ENCODE measurements around the gene PKP2.
"Not testable (repeated sequence)": the region's sequence is repeated elsewhere in the genome, so short reads cannot be mapped to it uniquely, and the experiment has no call there.

The PKP2 gene

DNA sequence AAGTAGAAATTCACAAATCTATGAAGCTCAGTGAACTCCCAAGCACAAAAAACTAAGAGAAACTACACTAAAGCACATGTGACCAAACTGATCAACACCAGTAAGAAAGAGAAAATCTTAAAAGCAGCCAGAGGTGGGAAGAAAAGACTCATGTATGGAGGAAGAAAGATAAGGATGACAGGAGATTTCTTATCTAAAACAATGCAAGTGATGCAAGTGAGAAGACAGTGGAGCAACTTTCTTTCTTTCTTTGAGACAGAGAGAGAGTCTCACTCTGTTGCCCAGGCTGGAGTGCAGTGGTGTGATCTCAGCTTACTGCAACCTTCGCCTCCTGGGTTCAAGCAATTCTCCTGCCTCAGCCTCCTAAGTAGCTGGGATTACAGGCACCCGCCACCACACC, 34.9 kb downstream of the PKP2 start:
- DNase-seq, result not testable (repeated sequence)

DNA sequence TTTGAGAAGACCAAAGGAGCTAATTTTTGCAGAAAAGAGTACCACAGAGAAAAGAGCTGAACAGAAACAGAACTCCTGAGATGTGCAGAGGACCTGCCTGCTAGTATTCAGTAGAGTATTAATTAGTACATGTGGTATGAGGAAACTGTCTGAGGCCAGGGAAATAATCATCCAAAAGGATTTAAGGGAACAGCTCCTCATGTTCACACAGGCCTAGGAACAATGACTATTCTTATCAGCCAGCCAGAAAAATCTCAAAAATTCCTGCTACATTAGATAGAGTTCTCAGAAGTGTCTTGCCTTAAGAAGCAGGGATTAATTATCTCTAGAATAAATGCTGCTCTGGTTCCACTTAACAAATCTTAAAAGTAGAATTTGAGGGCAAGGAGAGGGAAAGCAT, 36.4 kb downstream of the PKP2 start:
- DNase-seq, result no peak

DNA sequence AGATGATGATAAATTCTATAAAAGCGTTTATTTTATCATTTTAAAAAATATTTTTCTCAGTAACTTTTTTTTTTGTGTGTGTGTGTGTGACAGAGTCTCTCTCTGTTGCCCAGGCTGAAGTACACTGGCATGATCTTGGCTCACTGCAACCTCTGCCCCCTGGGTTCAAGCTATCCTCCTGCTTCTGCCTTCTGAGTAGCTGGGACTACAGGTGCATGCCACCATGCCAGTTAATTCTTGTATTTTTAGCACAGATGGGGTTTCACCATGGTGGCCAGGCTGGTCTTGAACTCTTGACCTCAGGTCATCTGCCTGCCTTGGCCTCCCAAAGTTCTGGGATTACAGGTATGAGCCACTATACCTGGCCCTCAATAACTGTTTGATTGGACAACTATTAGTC, 37.2 kb downstream of the PKP2 start:
- no peak for DNase-seq

DNA sequence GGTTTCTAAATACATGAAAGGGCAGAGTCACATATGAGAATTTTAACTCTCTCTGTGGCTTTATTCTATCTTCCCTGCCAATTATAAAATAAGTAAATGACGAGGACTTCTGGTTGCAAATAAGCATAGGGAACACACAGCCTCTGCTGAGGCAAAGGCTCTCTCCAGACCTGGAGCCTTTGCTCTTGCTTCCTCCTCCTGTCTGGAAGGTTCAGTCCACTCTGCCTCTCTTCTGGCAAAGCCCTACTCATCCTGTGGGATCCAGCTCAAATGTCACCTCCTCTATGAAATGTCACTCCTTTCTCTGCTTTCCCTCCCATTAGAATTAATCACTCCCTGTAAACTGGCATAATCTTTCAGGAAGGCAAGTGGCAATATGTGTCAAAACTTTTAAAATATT, 41.9 kb downstream of the PKP2 start:
- no peak for DNase-seq

DNA sequence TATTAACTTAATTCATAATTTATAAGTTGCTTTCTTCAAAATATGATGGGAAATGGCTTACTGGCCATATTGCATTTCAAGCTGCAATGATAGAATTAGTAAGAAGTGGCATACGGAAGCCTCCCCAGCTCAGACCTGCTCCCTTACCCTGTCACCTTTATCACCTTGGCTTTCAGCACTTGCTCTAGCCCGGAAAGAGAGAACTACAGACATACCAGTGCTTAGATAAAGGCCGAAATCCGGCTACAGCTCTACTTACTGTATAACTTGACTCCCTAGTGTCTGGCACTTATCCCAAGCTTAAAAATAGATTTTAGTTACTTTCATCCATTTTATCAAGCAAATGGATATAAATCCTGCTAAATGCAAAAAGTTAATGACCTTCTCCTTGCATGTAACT, 42.5 kb downstream of the PKP2 start:
- no peak for DNase-seq

DNA sequence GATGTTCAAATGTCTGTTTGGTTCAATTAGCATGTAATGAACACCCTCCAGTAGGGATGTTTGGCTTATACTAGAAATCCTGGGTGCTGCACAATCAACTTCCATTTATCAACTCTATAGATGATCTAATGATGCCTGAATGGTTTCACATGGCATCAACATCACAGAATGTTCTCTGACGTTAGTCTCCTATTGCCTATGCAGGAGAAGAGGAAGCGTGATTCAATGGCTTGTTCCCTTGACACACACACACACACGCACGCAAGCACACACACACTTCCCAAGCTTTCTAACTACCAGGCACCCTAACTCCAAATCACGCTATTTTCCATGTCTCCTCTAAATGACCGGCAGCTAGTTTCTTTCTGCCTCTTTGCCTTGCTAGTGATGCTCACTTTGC, 49.3 kb downstream of the PKP2 start:
- DNase-seq, result no peak

DNA sequence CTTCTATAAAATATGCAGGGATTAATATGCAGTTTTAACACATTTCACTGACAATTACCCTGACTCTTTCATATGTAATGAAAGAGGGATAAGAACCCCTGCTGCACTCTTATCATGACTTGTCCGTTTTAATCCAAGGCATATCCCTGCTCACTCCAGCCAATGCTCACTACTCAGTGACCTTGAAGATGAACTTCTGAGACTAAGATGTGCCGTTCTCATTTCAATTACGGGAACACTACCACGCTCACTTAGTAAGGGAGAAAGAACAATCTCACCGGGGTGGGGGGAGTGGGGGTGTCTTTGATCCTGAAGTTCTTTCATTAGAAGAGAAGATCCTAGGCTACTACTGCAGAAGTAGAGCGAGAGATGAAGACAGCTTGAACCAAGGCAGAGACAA, 50.5 kb downstream of the PKP2 start:
- no peak for DNase-seq

DNA sequence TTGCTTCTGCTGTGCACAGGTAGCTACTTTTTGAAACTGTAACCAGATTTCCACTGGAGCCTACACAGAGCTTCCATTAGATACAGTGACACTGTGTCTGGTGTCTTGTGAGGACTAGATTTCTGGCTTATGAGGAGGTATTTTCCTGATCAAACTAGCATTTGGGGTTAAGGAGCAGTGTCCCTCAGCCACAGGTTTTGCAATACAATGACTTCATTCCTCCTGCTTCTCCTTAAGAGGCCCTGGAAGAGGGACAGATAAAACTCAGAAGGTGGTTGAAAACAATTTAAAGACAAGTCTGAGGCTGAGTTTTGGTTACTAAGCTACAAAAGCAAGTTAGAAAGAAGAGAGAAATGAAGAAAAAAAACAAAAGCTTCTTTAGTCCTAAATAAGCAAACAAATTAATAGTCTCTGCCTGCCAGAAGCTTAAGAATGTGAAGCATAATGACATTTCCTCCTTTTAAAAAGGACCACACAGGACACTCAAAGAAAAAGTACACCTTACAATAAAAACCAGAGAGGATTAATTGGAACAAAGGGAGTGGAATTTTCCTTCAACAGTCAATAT, 53.0 kb downstream of the PKP2 start:
- DNase-seq, result no peak

DNA sequence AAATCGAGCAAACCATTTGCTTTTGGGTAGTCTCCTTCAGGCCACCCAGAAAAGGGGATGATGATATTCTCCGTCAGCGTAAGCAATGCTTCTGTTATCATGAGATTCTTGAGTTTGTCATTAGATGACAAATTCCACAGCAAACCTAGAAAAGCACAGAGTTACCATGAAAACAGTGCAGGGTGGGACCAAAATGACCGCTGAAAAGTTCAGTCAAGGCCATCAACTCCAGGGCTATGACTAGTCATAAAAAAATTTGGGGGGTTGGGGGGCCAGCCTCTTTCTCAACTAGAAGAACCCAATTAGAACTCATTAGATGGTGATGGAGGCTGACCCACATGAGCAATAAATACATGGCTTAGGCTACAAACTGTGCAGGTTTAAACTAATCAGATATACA, 55.5 kb downstream of the PKP2 start:
- DNase-seq, result no peak

DNA sequence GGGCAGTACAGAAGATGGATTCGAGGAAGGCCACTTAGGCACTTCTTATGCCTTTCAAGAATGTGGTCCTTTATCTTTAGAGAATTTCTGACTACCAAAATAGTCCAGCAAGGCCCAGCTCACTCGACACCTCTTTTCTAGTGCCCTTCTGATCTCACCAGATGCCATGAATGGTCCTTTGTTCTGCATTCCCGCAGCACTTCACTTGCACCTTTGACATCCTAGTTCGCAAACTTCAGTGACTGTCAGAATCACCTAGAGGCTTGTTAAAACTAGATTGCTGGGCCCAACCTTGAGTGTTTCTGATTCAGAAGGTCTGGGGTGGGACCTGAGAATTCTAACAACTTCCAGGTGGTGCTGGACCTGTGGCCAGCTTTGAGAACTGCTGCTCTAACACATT, 56.7 kb downstream of the PKP2 start:
- no peak for DNase-seq

DNA sequence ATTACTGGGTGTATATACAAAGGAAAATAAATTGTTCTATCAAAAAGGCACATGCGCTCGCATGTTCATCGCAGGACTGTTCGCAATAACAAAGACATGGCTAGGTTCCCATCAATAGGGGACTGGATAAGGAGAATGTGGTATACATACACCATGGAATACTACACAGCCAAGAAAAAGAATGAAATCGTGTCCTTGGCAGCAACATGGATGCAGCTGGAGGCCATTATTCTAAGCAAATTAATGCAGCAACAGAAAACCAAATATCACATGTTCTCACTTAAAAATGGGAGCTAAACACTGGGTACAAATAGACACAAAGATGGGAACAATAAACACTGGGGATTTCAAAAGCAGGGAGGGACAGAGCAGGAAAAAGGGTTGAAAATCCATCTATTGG, 58.6 kb downstream of the PKP2 start:
- DNase-seq, result no peak

DNA sequence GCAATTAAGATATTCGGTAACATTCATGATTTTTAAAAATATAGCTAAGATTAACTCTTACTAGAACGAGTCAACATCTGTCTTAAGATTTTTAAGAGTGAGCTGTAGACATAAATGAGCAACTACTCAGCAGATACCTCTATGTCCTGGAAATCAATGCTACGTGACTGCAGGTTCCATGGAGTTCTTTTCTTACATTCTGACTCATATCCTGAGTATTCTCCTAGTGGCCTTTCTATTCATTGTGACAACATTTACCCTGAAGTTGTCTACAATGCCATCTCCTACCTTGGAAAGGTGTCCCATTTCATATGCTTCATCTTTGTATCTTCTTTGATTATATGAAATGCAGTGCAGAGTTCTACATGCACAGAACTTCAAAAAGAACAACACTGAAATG, 59.9 kb downstream of the PKP2 start:
- no peak for DNase-seq

DNA sequence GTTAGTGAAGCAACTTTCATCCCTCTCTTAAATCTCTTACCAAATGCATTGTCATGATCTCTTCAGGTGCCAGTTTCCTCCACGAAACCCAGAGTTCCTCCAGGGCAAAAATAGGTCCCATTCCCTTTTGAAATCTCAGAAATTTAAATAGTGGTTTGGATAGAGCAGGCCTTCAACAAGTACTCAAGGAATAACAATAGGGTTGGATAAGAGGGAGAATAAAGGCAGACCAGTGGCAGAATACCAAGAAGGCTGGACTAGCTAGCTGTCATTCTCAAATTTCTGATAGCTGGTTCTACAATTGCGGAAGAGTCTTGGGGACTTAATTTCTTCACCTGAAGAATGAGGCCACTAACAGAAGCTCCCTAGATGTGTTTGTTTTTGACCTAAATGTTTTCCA, 62.5 kb downstream of the PKP2 start:
- no peak for DNase-seq

DNA sequence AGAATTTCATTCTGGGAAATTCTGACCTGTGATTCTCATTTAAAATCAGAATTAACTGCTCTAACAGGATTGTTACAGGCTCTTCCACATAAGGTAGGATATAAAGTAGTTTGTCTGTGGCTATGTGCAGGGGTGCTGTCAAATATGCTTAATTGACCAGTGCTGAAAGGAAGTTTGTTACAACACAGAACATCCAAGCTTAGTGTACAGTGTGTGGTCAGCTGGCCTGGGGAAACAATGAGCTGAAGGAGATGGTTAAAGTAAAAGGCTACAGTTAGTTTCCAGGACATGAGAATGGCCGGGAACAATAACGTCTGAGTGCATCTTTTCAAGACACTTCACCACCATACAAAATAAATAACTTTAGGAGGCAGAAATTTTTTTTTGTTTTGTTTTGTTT, 68.0 kb downstream of the PKP2 start:
- no peak for DNase-seq

DNA sequence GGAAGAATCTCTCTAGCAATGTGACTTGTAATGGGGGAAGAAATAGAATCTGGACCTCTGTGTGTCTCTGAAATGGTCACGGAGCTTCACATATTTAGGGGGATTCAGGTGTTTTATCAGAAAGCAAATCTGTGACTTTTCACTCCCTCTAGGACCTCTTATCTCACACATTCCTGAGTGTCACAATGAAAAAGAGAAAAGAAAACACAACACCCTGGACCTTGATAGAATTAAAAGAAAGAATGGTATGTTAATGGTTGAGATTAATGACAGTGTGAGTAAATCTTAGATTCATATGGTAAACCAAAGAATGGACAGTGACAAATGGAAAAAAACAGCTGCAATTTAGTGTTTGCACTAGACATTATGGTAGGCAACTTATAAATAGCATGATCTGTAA, 68.5 kb downstream of the PKP2 start:
- no peak for DNase-seq

DNA sequence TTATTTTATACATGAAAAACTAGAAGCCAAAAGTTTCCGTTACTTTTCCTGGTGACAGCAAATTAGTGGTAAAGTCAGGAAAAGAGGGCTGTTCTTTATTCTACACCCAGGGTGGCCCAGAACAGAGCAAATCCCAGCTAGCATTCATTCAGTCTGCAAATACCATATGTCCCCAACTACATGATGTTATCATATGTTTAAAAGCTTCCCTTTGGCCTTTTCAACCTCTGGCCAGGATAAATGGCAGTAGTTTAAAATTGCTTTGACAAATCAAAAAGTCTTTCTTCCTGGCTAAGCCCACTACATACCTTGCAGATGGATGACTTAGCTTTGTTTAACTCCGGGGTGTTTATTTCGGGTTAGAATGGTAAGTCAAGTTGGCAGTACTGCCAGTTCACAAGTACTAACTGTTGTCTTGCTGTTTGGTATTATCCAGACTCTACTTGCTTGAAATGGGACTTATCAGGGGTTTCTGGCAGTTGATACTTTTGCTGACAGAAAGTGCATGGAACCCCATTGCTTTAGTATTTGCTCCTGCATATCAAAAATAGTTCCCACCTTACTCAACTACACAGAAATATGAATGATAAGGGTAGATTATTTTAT, 69.7 kb downstream of the PKP2 start:
- DNase-seq, result no peak

DNA sequence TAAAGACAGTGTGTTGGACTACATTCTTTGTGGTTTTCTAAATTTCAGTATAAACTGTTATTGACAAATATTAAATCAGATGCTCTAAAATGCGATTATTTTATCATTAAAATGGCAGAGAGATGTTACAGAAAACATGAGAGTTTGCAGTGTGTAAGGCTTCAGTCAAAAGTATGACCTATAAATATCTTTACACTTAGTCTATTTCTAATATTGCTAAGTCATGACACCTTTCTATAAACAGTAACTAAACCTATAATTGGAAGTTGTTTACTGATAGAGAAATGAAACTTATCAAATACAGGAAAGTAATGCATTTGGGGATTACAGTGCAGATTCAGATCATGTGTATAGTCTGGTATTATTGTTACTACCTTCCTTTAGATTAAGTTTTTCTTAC, 72.0 kb downstream of the PKP2 start:
- no peak for DNase-seq

DNA sequence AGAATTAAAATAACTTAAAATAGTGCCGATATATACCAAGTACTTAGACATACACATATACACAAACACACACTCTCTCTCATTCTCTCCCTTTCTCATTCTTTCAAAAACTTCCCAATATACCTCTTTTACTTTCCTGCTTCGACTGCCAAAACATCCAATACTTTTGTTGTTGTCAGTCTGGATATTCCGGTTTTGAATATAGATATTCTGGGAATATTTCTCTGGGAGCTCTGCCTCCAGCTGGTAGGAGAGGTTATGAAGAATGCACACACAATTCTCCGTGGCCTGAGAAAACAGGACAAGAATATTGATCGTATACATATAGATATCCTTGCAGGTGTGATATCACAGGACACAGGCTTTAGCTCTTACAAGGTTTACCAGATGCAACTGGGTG, 74.2 kb downstream of the PKP2 start:
- DNase-seq, result no peak

DNA sequence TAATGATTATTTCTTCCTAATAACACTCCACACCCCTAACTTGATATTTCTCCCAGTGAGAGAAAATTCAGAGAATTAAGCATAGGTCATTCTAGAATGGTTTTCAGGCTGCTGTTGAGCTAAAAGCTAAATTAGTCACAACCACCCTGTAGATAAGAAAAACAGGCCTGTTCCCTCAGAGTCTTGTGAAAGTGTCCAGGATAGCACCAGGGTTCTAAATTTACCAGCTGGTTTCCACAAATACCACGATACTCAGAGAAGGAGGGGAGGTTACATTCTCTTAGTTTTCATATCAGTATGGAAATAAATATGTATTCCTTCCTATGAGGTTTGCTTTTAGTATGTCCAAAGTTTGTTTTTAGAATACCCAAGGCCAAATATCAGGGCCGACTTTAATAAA, 74.9 kb downstream of the PKP2 start:
- DNase-seq, result no peak

DNA sequence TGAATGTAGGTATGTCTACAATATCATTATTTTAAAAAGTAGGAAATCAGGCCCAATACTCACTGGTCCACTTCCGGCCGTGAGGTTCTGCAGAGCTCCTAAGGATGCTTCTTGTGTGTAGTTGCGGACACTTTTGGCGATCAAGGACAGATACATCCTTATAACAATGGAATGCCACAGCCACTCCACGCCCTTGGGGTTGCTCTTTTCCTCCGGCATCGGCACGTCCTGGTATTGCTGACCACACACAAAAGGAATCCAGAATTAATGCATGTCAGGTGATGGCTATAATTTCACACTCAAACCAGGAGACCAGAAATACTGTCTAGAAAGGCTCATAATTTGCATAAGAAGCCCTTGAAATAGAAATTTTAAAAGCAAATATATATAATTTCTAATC, 75.3 kb downstream of the PKP2 start:
- no peak for DNase-seq

DNA sequence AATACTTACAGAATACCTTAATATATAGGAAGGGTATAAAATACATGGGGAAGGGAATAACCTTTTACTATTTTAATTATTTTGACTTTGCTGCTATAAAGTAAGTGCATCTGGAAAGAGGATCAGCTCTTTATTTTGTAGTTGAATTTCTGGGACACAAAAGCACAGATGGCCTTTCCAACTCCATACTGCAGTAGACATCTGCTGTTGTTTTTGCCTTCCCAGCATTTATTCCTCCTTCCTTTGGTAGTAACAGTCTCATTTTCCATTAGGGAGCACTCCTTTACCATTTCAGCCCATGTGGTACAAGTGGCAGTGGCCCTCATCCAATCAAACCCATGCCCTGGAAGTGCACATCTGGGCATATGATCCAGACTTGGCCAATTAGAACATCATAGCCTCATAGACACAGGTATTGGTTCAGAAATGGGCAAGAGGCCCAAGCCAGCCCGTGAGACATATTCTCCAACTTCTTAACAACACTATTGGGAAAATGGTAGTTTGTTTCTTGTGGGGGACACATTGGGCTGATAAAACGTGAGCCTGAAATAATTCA, 76.1 kb downstream of the PKP2 start:
- DNase-seq, result no peak

DNA sequence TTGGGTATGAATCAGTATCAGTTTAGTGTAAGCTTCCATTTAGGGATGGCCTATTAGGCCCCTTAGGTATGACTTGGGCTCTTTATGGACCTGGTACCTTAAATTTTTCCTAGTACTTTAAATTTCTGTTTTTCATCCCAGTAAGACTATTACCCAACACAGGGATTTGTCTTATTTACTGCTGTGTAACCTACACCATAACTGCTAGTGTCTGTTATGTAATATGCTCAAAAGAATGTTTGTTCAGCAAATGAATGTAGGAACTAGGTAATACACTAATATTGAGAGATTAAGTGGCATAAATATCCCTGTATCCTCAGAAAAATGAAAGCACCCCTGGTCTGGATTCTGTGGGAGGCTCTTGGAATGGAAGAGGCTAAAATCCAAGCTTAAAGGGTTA, 77.2 kb downstream of the PKP2 start:
- no peak for DNase-seq

DNA sequence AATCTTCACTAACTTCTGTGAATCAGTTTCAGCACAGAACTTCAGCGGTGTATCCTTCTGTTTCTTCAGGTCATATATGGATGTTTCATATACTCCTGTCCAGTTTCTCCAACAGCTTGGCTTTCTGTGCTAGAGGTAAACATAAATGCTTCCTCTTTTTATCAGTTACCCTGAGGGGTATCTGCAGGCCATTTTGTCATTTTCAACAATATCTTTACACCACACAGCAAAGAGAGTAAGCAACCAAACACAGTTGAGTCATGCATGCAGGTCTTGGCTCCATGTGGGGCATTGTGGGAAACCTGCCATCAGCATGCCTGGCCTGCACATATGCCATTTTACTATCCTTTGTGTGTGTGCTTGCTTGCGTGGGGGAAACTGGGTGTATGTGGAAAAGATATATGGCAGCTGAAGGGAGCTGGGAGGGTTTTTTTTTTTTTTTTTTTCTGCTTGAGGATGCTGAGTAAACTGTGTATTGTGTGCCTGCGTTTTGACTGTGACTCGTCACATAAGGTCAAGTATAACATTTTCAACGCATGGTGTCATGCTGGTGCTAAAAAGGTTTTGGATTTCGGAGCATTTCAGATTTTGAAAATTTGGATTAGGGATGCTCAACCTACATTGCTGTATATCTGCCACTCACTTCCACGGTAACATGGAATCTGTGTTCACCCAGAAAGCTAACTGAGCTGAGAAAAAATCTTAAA, 84.7 kb downstream of the PKP2 start:
- no peak for DNase-seq

DNA sequence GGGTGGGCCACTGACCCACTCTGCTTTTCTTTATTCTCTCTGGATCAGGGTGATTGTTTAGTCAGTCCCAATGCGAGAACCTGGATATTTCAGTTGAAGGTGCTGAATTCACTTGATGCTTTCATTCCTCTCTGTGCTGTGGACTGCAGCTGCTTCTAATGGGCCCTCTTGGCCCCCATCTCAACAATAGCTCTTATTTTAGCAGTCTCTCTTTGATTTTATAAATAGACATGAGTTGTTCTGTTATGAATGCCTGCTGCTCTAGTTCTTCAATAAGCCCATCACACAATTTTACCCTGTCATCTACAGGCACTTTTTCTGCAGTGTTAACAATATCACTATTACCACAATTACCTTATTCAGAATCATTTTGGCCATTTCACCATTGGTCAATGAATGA, 86.7 kb downstream of the PKP2 start:
- DNase-seq, result no peak

DNA sequence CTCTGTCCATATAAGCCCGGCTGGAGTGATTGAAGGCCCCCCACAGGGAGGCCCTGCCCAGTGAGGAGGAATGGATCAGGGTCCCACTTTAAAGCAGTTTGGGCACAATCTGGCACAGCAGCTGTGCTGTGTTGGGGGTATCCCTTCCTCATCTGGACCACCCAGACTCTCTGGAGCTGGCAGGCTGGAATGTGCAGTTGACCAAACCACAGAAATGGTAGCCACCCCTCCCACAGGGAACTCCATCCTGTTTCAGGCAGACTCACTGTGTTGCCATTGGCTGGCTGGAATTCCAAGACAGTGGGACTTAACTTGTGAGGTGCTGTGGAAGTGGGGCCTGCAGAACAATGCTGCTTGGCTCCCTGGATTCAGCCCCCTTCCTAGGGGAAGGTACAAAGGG, 87.4 kb downstream of the PKP2 start:
- no peak for DNase-seq

Measured in 8988T (cell line).